RCC 7860 (cell line): ENCODE results near the gene ROBO1.
A peak's percentile ranks its signal among the peaks of the same experiment; 100 is the strongest.

ENCODE experiments used
- DNase-seq: peaks from one replicate; pipeline ENCODE4 v3.0.0-alpha.2; 2015; ENCODE audit warnings: low spot score
- FAIRE-seq: peaks from 2 replicates; lab custom pipeline; 2012; peaks lifted over from hg19 to GRCh38; lab: Jason Lieb, UNC

ROBO1 gene

DNA sequence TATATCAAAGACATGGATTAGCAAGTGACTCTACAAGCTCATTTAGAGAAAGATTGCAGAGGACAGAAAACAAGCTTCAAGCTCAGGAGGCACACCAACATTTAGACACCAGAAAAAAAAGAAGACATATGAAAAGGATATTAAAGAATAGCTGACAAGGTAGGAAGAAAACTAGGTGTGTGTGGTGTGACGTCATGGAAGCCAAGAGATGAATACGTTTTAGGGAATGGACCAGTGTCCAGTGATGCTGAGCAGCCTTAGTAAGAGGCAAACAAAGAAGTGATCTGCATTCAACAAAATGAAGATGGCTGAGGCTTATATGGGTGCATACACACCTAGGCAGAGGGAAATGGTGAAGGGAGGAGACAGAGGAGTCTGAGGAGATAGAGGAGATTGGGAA, 377.4 kb downstream of the ROBO1 start:
- FAIRE-seq: no peak
- no peak for DNase-seq

DNA sequence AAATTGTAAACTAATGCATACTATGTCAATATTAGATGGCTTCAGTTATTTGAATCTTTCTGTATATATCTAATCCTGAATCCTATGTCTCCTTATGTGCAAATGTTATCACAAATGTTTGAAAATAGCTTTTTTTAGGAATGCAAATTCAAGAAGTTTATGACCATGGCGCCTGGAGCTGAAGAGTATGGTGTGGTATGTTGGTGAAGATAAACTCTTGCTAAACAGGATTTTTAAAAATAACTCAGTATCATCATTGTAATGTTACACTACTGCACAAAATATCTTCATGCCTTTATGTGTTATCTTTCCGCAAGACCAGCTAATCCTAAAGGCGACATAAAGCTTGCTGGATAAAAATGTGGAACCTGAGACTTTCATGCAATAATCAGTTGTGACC, 382.6 kb downstream of the ROBO1 start:
- DNase-seq (no peak), FAIRE-seq (no peak)

GRCh38 chr3:79383402-79384012, 384.3 kb downstream of the ROBO1 start:
- FAIRE-seq: no peak
- peak; percentile 15 for DNase-seq

DNA sequence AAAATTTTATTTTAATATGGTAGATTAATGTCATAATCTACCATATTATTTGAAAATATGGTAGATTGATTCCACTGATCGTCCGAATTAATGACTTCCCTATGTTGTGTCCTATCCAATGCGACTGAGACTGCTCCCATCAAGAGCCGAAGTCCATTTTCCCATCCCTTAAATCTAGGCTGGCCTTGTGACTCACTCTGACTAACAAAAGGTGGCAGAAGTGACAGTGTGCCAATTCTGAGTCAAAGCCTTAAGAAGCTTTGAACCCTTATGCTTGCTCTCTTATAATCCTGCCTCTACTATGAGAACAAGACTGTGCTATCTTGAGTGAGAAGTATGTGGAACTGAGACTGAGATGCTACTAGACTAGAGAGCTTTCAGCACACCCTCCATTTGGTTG, 387.2 kb downstream of the ROBO1 start:
- no peak for FAIRE-seq
- peak; percentile 26 for DNase-seq

DNA sequence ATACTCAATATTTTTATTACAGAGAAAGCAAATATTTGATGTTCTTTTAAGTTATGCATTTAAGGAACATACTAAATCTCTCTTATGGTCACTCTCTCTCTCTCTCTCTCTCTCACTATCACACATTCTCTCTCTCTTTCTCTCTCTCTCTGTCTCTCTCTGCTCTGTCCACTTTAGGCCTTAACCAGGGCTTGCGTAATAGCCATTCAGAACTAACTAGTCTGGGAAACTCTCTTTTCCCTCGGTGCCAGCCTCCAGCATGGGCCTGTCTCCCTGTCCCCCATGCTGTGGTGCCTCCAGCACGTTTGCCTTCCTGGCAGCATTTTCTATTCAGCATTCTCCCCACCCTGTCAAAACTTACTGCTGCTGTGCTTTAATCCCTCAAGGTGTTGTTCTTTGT, 389.7 kb downstream of the ROBO1 start:
- FAIRE-seq (no peak), DNase-seq (no peak)

DNA sequence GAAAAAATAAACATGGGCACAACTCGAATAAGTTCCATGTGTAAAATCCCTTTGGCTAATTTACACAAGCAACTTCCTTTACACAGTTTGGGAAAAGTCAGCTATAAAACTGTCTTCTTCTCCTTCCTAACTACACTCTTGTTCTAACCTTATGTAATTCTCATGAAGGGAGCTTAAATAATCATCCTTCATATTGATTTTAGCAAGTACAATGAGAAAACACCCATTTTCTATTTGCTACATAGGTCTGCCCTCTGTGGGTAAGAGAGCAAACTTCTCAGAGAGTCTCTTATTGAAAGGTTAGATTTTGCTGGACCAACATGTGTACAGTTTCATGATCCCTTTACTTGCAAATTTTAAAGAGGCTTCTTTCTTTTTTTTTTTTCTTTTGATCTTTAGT, 398.5 kb downstream of the ROBO1 start:
- FAIRE-seq: no peak
- no peak for DNase-seq

DNA sequence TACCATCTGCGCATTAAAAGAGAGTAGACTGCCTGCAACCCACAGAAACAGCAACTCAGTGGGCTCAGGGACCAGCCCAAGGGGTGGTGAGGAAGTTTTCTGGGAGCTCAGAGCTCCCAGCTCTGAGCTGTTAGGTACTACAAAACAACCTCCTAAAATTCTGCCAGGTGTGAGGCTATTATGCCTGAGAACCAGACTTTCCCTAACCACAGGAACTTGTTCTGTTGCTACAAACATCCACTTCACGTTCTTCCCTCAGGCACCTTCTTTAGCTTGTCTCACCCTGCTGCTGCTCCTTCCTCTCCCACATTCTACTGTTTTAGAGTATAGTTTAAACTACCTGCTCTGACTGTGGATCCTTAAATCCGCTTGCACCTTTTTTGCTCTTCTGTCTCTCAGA, 399.4 kb downstream of the ROBO1 start:
- FAIRE-seq (no peak), DNase-seq (no peak)

DNA sequence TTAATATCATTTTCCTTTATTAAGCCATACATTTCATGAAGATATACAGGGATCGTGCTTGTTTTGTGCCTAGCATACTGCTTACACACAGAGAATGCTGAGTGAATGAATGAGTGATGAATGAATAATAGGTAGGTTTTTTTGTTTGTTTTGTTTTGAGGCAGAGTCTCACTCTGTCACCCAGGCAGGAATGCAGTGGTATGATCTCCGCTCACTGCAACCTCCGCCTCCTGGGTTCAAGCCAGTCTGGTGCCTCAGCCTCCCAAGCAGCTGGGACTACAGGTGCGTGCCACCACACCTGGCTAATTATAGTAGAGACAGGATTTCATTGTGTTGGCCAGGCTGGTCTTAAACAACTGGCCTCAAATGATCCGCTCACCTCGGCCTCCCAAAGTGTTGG, 400.0 kb downstream of the ROBO1 start:
- no peak for FAIRE-seq

GRCh38 chr3:79367066-79367465, 400.7 kb downstream of the ROBO1 start:
- FAIRE-seq (peak; percentile 75), DNase-seq (peak; percentile 67)

More for the DNA sequence above, 400.0 kb downstream of the ROBO1 start:
- peak; percentile 20 for DNase-seq

DNA sequence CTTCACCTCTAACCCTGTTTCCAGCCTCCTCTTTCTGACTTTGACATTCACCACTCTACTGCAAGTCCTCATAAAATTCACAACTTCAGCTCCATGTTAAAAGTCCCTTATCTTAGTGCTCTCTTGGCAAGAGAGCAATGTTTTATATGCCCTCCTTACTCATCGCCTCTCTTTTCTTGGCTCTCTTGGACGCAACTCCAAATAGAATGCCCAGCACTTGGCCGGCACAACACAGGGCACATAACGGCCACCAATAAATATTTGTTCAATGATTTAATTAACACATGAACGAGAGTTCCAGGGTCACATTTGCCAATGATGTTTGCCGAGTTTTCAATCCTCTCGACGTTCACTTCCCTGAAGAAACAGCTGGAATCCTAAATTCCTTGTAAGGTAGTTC, 401.4 kb downstream of the ROBO1 start:
- no peak for FAIRE-seq
- DNase-seq: no peak

- FAIRE-seq (no peak), DNase-seq (no peak)
Observed at GRCh38 chr3:79364784-79365183, 403.0 kb downstream of the ROBO1 start.

GRCh38 chr3:79362571-79363270, 405.1 kb downstream of the ROBO1 start:
- no peak for FAIRE-seq
- no peak for DNase-seq

- FAIRE-seq: peak; percentile 82
Observed at GRCh38 chr3:79361748-79362378, 405.9 kb downstream of the ROBO1 start.

GRCh38 chr3:79358327-79358726, 409.5 kb downstream of the ROBO1 start:
- FAIRE-seq (no peak), DNase-seq (no peak)

More at GRCh38 chr3:79361748-79362378, 405.9 kb downstream of the ROBO1 start:
- peak; percentile 17 for DNase-seq

- no peak for DNase-seq
- FAIRE-seq: no peak
Observed at GRCh38 chr3:79354179-79354688, 413.6 kb downstream of the ROBO1 start.

- no peak for FAIRE-seq
- DNase-seq: no peak
Observed at GRCh38 chr3:79351699-79352098, 416.1 kb downstream of the ROBO1 start.

- no peak for FAIRE-seq
- no peak for DNase-seq
Observed at GRCh38 chr3:79344876-79345871, 422.6 kb downstream of the ROBO1 start.

DNA sequence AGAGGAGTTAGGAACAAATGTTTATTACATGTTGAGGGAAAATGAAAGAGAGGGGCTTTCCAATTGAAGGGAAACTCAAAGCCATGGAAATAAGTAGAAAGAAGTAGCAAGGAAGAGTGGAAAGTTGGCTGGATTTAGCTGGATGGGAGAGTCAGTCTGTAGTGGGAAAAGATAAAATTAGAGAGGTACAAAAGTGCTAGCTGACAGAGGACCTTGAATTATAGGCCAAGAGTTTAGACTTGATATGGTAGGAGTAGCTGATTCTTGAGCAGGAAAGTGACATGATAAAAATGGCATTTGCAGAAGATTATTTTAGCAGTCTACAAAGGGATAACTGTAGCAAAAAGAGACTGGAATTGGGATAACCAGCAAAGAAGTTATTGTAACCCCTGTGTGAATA, 425.8 kb downstream of the ROBO1 start:
- FAIRE-seq (no peak), DNase-seq (no peak)

DNA sequence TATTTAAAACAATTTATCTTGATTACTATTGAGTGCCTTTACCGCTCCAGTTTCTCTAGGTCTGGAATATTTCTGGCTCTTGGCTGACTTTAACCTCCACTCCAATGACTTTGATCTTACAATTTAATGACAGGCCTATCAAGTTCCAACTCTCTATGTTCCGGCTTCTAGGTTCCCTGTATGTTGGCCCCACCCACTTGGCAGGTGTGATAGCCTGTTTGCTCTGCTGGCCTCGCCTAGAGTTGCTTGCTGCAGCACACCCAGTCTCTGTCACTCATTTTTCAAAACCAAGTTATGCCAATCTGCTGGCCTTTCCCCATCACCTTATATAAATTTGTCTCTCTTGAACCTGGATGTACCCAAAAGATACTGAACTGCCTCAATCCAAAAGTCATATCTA, 428.0 kb downstream of the ROBO1 start:
- FAIRE-seq: no peak
- DNase-seq: no peak

DNA sequence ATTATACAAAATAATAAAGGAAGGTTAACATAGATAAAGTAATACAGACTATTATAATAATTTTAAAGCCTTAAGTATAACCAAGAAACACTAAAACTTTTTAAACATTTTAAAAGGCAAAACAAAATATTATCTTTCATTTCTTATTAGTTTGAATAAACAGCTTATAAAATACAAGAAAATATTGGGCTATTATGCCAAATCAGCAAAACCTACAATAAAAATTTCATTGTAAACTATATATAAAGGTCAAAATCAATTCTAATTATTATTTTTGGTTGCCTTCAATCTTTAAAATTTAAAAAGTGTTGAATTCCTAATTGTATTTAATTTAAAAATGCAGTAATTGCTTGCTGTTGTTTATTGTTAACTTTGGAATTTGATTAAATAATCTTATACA, 430.0 kb downstream of the ROBO1 start:
- FAIRE-seq (no peak), DNase-seq (no peak)

GRCh38 chr3:79329154-79329553, 438.6 kb downstream of the ROBO1 start:
- DNase-seq (no peak), FAIRE-seq (no peak)
